ENCODE measurements around the gene TPPP.

Gene TPPP

DNA sequence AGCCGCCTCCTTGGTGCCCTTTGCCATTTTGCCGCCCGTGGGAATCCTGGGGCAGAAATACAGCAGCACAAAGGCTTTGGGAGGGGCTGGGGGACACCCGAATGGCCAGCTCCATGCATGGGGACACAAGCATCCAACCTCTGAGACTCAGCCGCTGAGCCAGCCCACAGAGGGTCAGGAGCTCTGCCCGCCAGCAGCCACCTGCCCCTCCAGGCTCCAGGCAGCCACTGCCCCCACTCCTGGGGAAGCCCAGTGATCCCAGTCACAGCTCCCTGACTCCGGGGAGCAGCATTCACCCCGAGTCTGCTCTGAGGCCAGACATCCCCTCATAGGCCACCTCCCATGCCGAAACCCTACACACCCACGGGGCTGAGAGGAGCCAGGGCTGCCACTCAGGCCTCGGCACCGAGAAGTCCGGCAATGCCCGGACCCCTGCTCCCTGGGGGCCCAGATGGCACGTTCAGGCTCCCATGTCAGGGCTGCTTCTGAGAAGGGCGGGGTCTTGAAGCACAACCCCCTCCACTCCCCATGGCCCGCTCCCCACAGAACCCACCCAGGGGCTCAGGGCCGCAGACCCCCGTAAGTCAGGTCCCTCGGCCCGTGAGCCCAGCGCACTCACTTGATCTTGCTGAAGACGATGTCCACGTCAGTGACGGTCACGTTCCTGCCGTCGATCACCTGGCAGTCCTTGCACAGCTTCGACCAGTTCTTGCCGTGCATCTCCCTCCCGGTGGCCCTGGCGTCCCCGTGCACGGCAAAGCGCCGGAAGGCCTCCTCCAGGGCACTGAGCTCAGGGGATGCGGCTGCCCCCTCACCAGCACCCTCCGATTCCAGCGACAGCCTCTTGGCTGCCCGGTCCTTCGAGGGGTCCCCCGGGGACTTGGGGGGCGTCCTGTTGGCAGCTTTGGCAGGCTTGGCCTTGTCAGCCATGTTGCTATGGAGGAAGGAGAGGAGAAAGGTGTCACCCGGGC, 15.7 kb downstream of the TPPP start:
- ChIA-PET POLR2A (no interaction called here), CTCF (no interaction called here)
- DNase-seq (ENCODE audit: extremely low spot score): no peak
- no peak for TF ChIP-seq SUZ12 (IDR thresholded peaks at IDR 0.05)
- TF ChIP-seq, protein P1, sequence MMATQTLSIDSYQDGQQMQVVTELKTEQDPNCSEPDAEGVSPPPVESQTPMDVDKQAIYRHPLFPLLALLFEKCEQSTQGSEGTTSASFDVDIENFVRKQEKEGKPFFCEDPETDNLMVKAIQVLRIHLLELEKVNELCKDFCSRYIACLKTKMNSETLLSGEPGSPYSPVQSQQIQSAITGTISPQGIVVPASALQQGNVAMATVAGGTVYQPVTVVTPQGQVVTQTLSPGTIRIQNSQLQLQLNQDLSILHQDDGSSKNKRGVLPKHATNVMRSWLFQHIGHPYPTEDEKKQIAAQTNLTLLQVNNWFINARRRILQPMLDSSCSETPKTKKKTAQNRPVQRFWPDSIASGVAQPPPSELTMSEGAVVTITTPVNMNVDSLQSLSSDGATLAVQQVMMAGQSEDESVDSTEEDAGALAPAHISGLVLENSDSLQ (IDR thresholded peaks at IDR 0.05): no peak
- TF ChIP-seq NFRKB (IDR thresholded peaks at IDR 0.05): no peak
- no peak for TF ChIP-seq FOXM1 (IDR thresholded peaks at IDR 0.05; ENCODE audit: borderline replicate concordance)
- TF ChIP-seq ARNT (IDR thresholded peaks at IDR 0.05): no peak
- TF ChIP-seq SP1 (IDR thresholded peaks at IDR 0.05): no peak
- no peak for TF ChIP-seq LEF1 (IDR thresholded peaks at IDR 0.05; ENCODE audit: borderline replicate concordance)
- TF ChIP-seq L3MBTL2 (conservative IDR thresholded peaks at IDR 0.05): no peak

DNA sequence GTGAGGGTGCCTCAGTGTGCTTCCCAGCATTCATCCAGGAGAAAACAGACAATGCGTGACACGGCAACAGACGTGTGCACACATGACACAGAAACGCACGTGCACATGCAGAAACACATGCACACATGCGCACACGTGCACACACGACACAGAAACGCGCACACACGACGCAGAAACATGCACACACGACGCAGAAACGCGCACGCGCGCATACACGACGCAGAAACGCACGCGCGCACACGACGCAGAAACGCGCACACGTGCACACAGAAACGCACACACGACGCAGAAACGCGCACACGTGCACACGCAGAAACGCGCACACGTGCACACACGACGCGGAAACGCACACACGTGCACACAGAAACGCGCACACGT, 16.5 kb downstream of the TPPP start:
- TF ChIP-seq, protein P1 (IDR thresholded peaks at IDR 0.05): no peak
- no peak for TF ChIP-seq L3MBTL2 (conservative IDR thresholded peaks at IDR 0.05)
- no peak for TF ChIP-seq SP1 (IDR thresholded peaks at IDR 0.05)
- no peak for TF ChIP-seq BHLHE40 (IDR thresholded peaks at IDR 0.05; ENCODE audit: borderline replicate concordance)
- no peak for TF ChIP-seq ZNF384 (IDR thresholded peaks at IDR 0.05)
- no peak for TF ChIP-seq CTBP1 (IDR thresholded peaks at IDR 0.05; ENCODE audit: borderline replicate concordance)

DNA sequence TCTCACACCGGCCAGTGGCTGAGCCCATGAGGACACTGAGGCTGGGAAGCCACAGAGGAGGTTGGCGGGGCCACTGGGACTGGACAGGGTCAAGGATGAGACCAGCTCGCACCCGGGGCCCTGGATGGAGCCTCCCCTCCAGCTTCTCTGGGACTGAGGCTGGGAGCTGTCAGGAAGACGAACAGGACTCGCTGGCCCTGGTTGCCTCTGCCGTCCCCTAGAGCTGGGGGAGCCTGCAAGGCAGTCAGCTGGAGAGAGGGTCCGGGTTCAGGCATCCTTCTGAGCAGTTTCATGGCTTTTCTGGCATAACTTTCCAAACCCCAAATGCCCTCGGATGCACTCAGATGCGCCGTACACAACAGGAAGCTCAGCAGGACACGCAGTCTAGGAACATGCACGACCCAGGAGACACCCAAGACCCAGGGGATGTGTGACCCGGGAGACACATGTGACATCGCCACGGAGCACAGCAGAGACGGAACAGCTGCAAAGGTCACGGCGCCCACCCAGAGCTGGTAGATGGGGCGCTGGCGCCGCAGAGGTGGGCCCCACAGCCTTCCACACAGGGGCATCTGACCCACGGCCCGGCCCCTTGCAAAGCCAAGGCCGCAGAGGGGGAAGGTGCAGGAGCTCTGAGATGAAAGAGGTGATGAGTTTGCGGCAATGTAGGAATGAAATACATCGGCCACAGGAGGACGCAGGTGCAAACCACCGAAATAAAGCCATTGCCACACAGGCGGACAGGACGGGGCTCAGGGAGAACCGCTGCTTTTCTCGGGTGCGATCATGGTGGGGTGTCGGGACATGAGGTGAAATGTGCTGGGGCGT, 17.1 kb downstream of the TPPP start:
- ChIA-PET POLR2A (no interaction called here), CTCF (no interaction called here)
- TF ChIP-seq, protein P1 (IDR thresholded peaks at IDR 0.05): no peak
- TF ChIP-seq SUZ12 (IDR thresholded peaks at IDR 0.05) (no peak), SP1 (IDR thresholded peaks at IDR 0.05) (no peak), NFRKB (IDR thresholded peaks at IDR 0.05) (no peak), ELF4 (IDR thresholded peaks at IDR 0.05) (no peak), FOXA1 (IDR thresholded peaks at IDR 0.05) (no peak), LEF1 (IDR thresholded peaks at IDR 0.05; ENCODE audit: borderline replicate concordance) (no peak), HDGF (IDR thresholded peaks at IDR 0.05; ENCODE audit: borderline replicate concordance) (no peak), CTBP1 (IDR thresholded peaks at IDR 0.05; ENCODE audit: borderline replicate concordance) (no peak), FOXM1 (IDR thresholded peaks at IDR 0.05; ENCODE audit: borderline replicate concordance) (no peak), ZNF384 (IDR thresholded peaks at IDR 0.05) (no peak), ARNT (IDR thresholded peaks at IDR 0.05) (no peak), TARDBP (IDR thresholded peaks at IDR 0.05) (no peak)
- no peak for DNase-seq (ENCODE audit: extremely low spot score)

More for the DNA sequence above, 16.5 kb downstream of the TPPP start:
- ChIA-PET POLR2A (no interaction called here), CTCF (no interaction called here)
- no peak for DNase-seq (ENCODE audit: extremely low spot score)

DNA sequence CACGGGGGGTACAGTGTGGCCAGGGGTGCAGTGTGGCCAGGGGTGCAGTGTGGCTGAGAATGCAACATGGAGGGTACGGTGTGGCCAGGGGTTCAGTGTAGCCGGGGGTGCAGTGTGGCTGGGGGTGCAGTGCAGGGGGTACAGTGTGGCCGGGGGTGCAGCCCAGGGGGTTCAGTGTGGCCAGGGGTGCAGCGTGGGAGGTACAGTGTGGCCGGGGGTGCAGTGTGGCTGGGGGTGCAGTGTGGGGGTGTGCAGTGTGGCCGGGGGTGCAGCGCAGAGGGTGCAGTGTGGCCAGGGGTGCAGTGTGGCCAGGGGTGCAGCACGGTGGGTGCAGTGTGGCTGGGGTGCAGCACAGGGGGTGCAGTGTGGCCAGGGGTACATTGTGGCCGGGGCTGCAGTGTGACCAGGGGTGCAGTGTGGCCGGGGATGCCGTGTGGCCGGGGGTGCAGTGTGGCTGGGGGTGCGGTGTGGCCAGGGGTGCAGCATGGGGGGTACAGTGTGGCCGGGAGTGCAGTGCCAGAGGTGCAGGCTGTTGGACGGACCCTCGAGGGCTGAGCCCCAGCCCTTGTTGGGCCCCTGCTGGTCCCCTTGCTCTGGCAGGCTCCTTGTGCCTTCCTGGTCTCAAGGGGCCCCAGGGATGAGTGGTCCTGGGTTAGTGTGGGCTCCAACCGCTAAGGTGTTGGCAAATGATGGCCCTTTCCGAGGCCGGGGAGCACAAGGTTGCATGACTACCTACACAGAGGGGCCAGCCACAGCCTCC, 17.9 kb downstream of the TPPP start:
- POLR2A ChIA-PET: no interaction called here
- DNase-seq (ENCODE audit: extremely low spot score): no peak

More for the DNA sequence above, 17.9 kb downstream of the TPPP start:
- TF ChIP-seq ZNF384 (IDR thresholded peaks at IDR 0.05): no peak
- TF ChIP-seq TARDBP (IDR thresholded peaks at IDR 0.05): no peak
- TF ChIP-seq NFRKB (IDR thresholded peaks at IDR 0.05): no peak
- no peak for TF ChIP-seq CTBP1 (IDR thresholded peaks at IDR 0.05; ENCODE audit: borderline replicate concordance)
- TF ChIP-seq L3MBTL2 (conservative IDR thresholded peaks at IDR 0.05): no peak
- no peak for TF ChIP-seq HDGF (IDR thresholded peaks at IDR 0.05; ENCODE audit: borderline replicate concordance)
- TF ChIP-seq FOXK2 (IDR thresholded peaks at IDR 0.05): no peak
- no peak for TF ChIP-seq FOXA1 (IDR thresholded peaks at IDR 0.05)
- TF ChIP-seq LEF1 (IDR thresholded peaks at IDR 0.05; ENCODE audit: borderline replicate concordance): no peak
- no peak for TF ChIP-seq SUZ12 (IDR thresholded peaks at IDR 0.05)
- TF ChIP-seq ELF4 (IDR thresholded peaks at IDR 0.05): no peak
- TF ChIP-seq SP1 (IDR thresholded peaks at IDR 0.05): no peak
- no peak for TF ChIP-seq BHLHE40 (IDR thresholded peaks at IDR 0.05; ENCODE audit: borderline replicate concordance)
- TF ChIP-seq, protein P1 (IDR thresholded peaks at IDR 0.05): no peak
- no peak for TF ChIP-seq ARNT (IDR thresholded peaks at IDR 0.05)
- no peak for TF ChIP-seq FOXM1 (IDR thresholded peaks at IDR 0.05; ENCODE audit: borderline replicate concordance)
- CTCF ChIA-PET: no interaction called here

Measured in HEK293T (cell line).